Bronchial epithelial cell (primary cell): ENCODE measurements around the gene RPEL1. TPM values are rescaled to one million over a fixed set of nuclear protein-coding genes. Genes with fewer than 3 reads are reported as not detected.
"Not testable (repeated sequence)": the region's sequence is repeated elsewhere in the genome, so short reads cannot be mapped to it uniquely, and the experiment has no call there.

Experiments
- DNase-seq: peaks from one replicate; pipeline ENCODE4 v3.0.0-alpha.2; 2010; ENCODE audit warnings: low read depth
- FAIRE-seq: peaks from 2 replicates; lab custom pipeline; 2011; peaks lifted over from hg19 to GRCh38; lab: Jason Lieb, UNC
- H3K27me3 ChIP-seq: 2 replicates; pipeline ENCODE4 v1.5.1; 2011; ENCODE audit warnings: low read length; ENCODE audit not compliant: control insufficient read depth, insufficient read depth
- H3K36me3 ChIP-seq: 2 replicates; pipeline ENCODE4 v1.5.1; 2011; ENCODE audit warnings: low read length; ENCODE audit not compliant: control insufficient read depth, insufficient read depth
- H3K4me3 ChIP-seq: 2 replicates; pipeline ENCODE4 v1.5.1; 2011; ENCODE audit warnings: mild to moderate bottlenecking, low read depth, low read length, control low read depth
- CTCF ChIP-seq: IDR thresholded peaks from 2 replicates; pipeline ENCODE4 v1.5.1; 2011; ENCODE audit warnings: mild to moderate bottlenecking, moderate library complexity, low read length, control low read depth, inconsistent platforms; ENCODE audit not compliant: insufficient read depth, severe bottlenecking
- total RNA-seq: library from RNA; depleted of rRNA; stranded (reverse); fragments of >200 nt; gene quantifications from 2 replicates; pipeline ENCODE4 v1.2.1, GENCODE V29; 2014

RPEL1 gene
- total RNA-seq, 1 donor from 2014 or later, result under 0.01 TPM

GRCh38 chr10:103244666-103245271 lies 918 bp upstream of the RPEL1 start:
- H3K27me3 ChIP-seq, result no peaks in the 10 kb centered on the region
- peak; percentile 75 for DNase-seq
- no peaks in the 10 kb centered on the region for H3K36me3 ChIP-seq
- FAIRE-seq, result no peak
- peak; percentile 94 for TF ChIP-seq CTCF
- no peak overlapping the region for H3K4me3 ChIP-seq

GRCh38 chr10:103246324-103246723 lies 637 bp downstream of the RPEL1 start:
- DNase-seq (no peak), FAIRE-seq (no peak)

GRCh38 chr10:103254113-103254512 lies 8.4 kb downstream of the RPEL1 start:
- H3K4me3 ChIP-seq, result no peak overlapping the region
- no peak for DNase-seq
- no peaks in the 10 kb centered on the region for H3K36me3 ChIP-seq
- TF ChIP-seq CTCF, result no peak
- no peak for FAIRE-seq
- no peaks in the 10 kb centered on the region for H3K27me3 ChIP-seq

More at GRCh38 chr10:103246324-103246723, 637 bp downstream of the RPEL1 start:
- Histone ChIP-seq H3K4me3 (no peak overlapping the region), H3K36me3 (no peaks in the 10 kb centered on the region), H3K27me3 (no peaks in the 10 kb centered on the region)
- TF ChIP-seq CTCF, result no peak

- Histone ChIP-seq H3K36me3 (no peaks in the 10 kb centered on the region), H3K4me3 (no peak overlapping the region), H3K27me3 (no peaks in the 10 kb centered on the region)
- FAIRE-seq (no peak), DNase-seq (peak; percentile 69)
- TF ChIP-seq CTCF, result no peak
These were observed 9.0 kb downstream of the RPEL1 start for GRCh38 chr10:103254538-103255325.

GRCh38 chr10:103256613-103257012 lies 10.9 kb downstream of the RPEL1 start:
- Histone ChIP-seq H3K36me3 (no peaks in the 10 kb centered on the region), H3K4me3 (no peak overlapping the region), H3K27me3 (no peaks in the 10 kb centered on the region)
- DNase-seq, result no peak
- no peak for FAIRE-seq
- no peak for TF ChIP-seq CTCF

- FAIRE-seq, result no peak
- TF ChIP-seq CTCF, result no peak
- Histone ChIP-seq H3K27me3 (no peaks in the 10 kb centered on the region), H3K4me3 (no peak overlapping the region), H3K36me3 (no peaks in the 10 kb centered on the region)
- no peak for DNase-seq
These were observed 12.1 kb downstream of the RPEL1 start for GRCh38 chr10:103257812-103258211.

GRCh38 chr10:103258928-103259327 lies 13.2 kb downstream of the RPEL1 start:
- not testable (repeated sequence) for H3K4me3 ChIP-seq, H3K27me3 ChIP-seq, DNase-seq, H3K36me3 ChIP-seq, FAIRE-seq
